Pancreas (tissue), 10 donors: Measurements from ENCODE around the gene DLL4. TPM values are rescaled to one million over a fixed set of nuclear protein-coding genes. Genes with fewer than 3 reads are reported as not detected.

Source experiments
- ATAC-seq, 4 donors: fragments of 200-7000 bp; cut with Tn5 transposase; one replicate each; pipeline versions ENCODE4 v1.8.0 to v1.9.1; 2020; ENCODE audit warnings: mild to moderate bottlenecking in 4 of 4, moderate library complexity in 4 of 4
- DNase-seq, 6 donors: peaks; one replicate each; pipeline ENCODE4 v3.0.0-alpha.2; 2020
- FAIRE-seq: peaks from 2 replicates; lab custom pipeline; 2012; peaks lifted over from hg19 to GRCh38; lab: Jason Lieb, UNC
- H3K27ac ChIP-seq, 4 donors: fragments of 200-600 bp; sonication (generic); 1 replicate in 3 of 4; 2 replicates in 1 of 4; pipeline versions ENCODE4 v1.5.0 to v1.8.0; 2020
- H3K27me3 ChIP-seq, 4 donors: fragments of 200-600 bp; one replicate each; pipeline ENCODE4 v1.8.0; 2021
- H3K36me3 ChIP-seq, 3 donors: fragments of 200-600 bp; sonication (generic) in 1 of 3; one replicate each; pipeline versions ENCODE4 v1.5.0 to v1.8.0; 2020 to 2021
- H3K4me1 ChIP-seq, 3 donors: fragments of 200-600 bp; one replicate each; pipeline ENCODE4 v1.8.0; 2021
- H3K4me3 ChIP-seq, 4 donors: fragments of 200-600 bp; sonication (generic) in 2 of 4; one replicate each; pipeline versions ENCODE4 v1.5.0 to v1.8.0; 2020 to 2021
- H3K9me3 ChIP-seq, 4 donors: fragments of 200-600 bp; one replicate each; pipeline ENCODE4 v1.8.0; 2021
- CTCF ChIP-seq, 4 donors: fragments of 200-600 bp; sonication (generic) in 3 of 4; IDR thresholded peaks; one replicate each; pipeline versions ENCODE4 v1.5.0 to v1.8.0; 2021; ENCODE audit warnings: antibody characterized with exemption in 4 of 4
- WGBS, 2 donors: extraction: QIAGEN DNeasy Blood & Tissue Kit; methylation state at CpG; one replicate each; pipeline ENCODE4 v1.1.7; 2013; 5-methylcytosine and 5-hydroxymethylcytosine counted together
- intact Hi-C, 3 donors: fragments of 100-400 bp; cut with DNase I; formaldehyde crosslinking; loops; one replicate each; pipeline versions ENCODE4 v1.11.1 to v1.14.2; 2022
- polyA plus RNA-seq, 2 donors: library from polyadenylated mRNA; stranded (reverse); fragments of 200-250 nt; gene quantifications; one replicate each; pipeline ENCODE4 v1.2.3, GENCODE V29; 2013
- total RNA-seq, 6 donors: library from RNA; stranded (reverse); fragmentation: NEBNext Ultra II Directional in 4 of 6; extraction: Animal tissue kit (Norgen Biotek cat#: 25700) in 4 of 6; gene quantifications; one replicate each; pipeline versions ENCODE4 v1.2.1 to v1.2.4, GENCODE V29; 2021 to 2023
- donor health status: healthy with polysubstance abuse.
- donor health status: DM: no; HTN: no; CAD: no; lungs with moderate emphysema.
- donor health status: DM: no; HTN: no; CAD: no.
- donor health status: control.
- donor health status: control.
- donor health status: Bipolar disorder and iron deficiency.
- donor health status: DM: yes; HTN: yes; CAD: no.
- donor health status: DM: no; HTN: no; CAD: no.
- donor health status: DM: no; HTN: no; CAD: no.
- donor health status: DM: yes; HTN: yes; CAD: no.

The DLL4 gene
- total and polyA plus RNA-seq, 8 donors: 1.3 to 4.8 (median 2.3) TPM

DNA sequence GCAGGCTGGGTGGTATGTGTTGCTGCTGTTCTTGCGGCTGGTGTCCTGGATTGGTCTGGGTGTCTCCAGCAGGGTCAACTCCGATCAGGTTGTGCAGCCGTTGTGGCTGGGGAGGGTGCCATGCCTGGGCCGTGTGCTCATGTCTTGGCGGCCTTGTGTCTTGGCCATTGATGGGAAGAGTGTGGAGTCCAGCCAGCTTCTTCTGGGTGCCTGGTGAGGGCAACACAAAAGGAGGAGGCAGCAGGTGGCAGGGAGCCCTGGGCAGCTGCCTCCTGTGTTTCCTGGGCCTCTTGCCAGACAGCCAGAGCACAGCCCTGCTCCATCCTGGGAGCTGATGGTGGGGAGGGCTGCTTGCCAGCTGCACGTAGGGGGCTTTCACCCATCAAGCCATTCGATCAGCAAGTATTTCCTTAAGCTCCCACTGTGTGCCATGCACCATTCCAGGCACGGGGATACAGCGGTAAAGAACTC is 28.5 kb downstream of the DLL4 start:
- no peak for FAIRE-seq

GRCh38 chr15:40958146-40958545 is 29.0 kb downstream of the DLL4 start:
- TF ChIP-seq CTCF (IDR thresholded peaks at IDR 0.05): no peak
- intact Hi-C loops: no loop called here
- H3K4me1 ChIP-seq: peaks cover 7 to 20% (median 16%) of the 10 kb centered on the region in 3 donors
- H3K27ac ChIP-seq: peak overlapping the region in 1 of 4 donors; percentile 28
- no peaks in the 10 kb centered on the region for H3K36me3 ChIP-seq
- ATAC-seq: no peak
- no peaks in the 10 kb centered on the region for H3K27me3 ChIP-seq
- H3K4me3 ChIP-seq: no peak overlapping the region
- peak in 2 of 6 donors; percentile 38 to 54 for DNase-seq
- FAIRE-seq: no peak
- WGBS, 2 donors: 79 to 89% methylated on average over 6 of the region's 6 CpGs
- H3K9me3 ChIP-seq: no peaks in the 10 kb centered on the region

More for the DNA sequence above, 28.5 kb downstream of the DLL4 start:
- Histone ChIP-seq H3K4me1 (peaks cover 7 to 20% (median 16%) of the 10 kb centered on the region in 3 donors), H3K36me3 (no peaks in the 10 kb centered on the region), H3K27me3 (no peaks in the 10 kb centered on the region), H3K4me3 (no peak overlapping the region), H3K27ac (peak overlapping the region in 2 of 4 donors; percentile 28 to 30), H3K9me3 (no peaks in the 10 kb centered on the region)
- intact Hi-C loops: no loop called here
- 35 to 45% methylated on average over 9 of the region's 9 CpGs for WGBS, 2 donors
- DNase-seq (peak; percentile 82 to 94 (median 90)), ATAC-seq (peak; percentile 41 to 66 (median 65))
- no peak for TF ChIP-seq CTCF (IDR thresholded peaks at IDR 0.05)

GRCh38 chr15:40958723-40959122 is 29.6 kb downstream of the DLL4 start:
- intact Hi-C loops: no loop called here
- peaks cover 6 to 19% (median 16%) of the 10 kb centered on the region in 3 donors for H3K4me1 ChIP-seq
- no peaks in the 10 kb centered on the region for H3K36me3 ChIP-seq
- H3K4me3 ChIP-seq: no peak overlapping the region
- no peaks in the 10 kb centered on the region for H3K27me3 ChIP-seq
- no peak for TF ChIP-seq CTCF (IDR thresholded peaks at IDR 0.05)
- WGBS, 2 donors: 82 to 91% methylated on average over 8 of the region's 8 CpGs
- DNase-seq (peak in 1 of 6 donors; percentile 50), ATAC-seq (no peak), FAIRE-seq (no peak)
- no peaks in the 10 kb centered on the region for H3K9me3 ChIP-seq
- H3K27ac ChIP-seq: no peak overlapping the region

DNA sequence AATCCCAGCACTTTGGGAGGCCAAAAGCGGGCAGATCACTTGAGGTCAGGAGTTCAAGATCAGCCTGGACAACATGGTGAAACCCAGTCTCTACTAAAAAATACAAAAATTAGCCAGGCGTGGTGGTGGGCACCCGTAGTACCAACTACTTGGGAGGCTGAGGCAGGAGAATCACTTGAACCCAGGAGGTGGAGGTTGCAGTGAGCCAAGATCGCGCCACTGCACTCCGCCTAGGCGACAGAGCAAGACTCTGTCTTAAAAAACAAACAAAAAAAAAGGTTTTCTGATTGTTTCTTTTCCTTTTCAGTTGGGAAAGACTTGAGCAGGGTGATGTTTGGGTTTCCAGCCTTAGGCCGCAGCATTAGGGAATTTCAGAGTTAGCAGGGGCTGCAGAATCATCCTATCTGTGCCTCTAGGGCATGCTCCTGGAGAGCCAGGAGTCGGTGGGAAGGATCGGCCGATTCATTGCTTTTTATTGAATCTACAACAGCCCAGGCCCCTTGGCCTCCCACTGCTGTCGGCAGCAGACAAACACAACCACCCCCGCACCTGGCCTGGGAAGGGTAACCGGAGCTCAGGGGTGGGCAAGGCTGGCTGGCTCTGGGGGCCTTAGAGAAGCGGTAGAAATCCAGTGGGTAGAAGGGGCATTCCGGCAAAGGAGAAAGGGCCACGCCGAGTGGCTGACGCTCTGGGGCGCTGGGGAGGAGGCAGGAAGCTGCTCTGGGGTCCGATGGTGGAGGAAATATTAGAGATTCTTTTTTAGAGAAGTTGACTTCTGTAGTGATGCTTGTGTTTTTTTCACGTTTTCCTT is 30.4 kb downstream of the DLL4 start:
- Histone ChIP-seq H3K27ac (no peak overlapping the region), H3K36me3 (no peaks in the 10 kb centered on the region), H3K4me1 (peaks cover 0 to 16% (median 12%) of the 10 kb centered on the region in 3 donors), H3K27me3 (no peaks in the 10 kb centered on the region), H3K4me3 (no peak overlapping the region), H3K9me3 (no peaks in the 10 kb centered on the region)
- TF ChIP-seq CTCF (IDR thresholded peaks at IDR 0.05): no peak
- FAIRE-seq: no peak
- no peak for ATAC-seq
- intact Hi-C loops: no loop called here
- DNase-seq: peak in 1 of 6 donors; percentile 50
- 87 to 93% methylated on average over 22 of the region's 22 CpGs for WGBS, 2 donors
